WTC11 (cell line): Measurements from ENCODE around the gene LENEP.

Source experiments
- ATF1 ChIP-seq: sonication (generic); formaldehyde crosslinking; IDR thresholded peaks from 2 replicates; pipeline ENCODE4 v1.8.1; 2023; ENCODE audit warnings: mild to moderate bottlenecking, moderate library complexity, missing genetic modification reagents
- CTCF ChIP-seq: fragments of 200-600 bp; IDR thresholded peaks from 2 replicates; pipeline ENCODE4 v1.8.0; 2022; ENCODE audit warnings: antibody characterized with exemption
- ESRRA ChIP-seq: sonication (generic); formaldehyde crosslinking; IDR thresholded peaks from 2 replicates; pipeline ENCODE4 v1.8.1; 2022; ENCODE audit warnings: mild to moderate bottlenecking, missing genetic modification reagents, borderline replicate concordance
- NR3C1 ChIP-seq: sonication (generic); formaldehyde crosslinking; conservative IDR thresholded peaks from 2 replicates; pipeline ENCODE4 v1.8.1; 2023; ENCODE audit warnings: low read depth, mild to moderate bottlenecking, missing genetic modification reagents
- SMAD3 ChIP-seq: sonication (generic); formaldehyde crosslinking; IDR thresholded peaks from 2 replicates; pipeline ENCODE4 v1.8.0; 2022; ENCODE audit warnings: missing genetic modification reagents, mild to moderate bottlenecking, borderline replicate concordance
- ZBTB21 ChIP-seq: sonication (generic); formaldehyde crosslinking; IDR thresholded peaks from 2 replicates; pipeline ENCODE4 v1.8.1; 2023; ENCODE audit warnings: mild to moderate bottlenecking, missing genetic modification reagents, borderline replicate concordance

GRCh38 chr1:154962156-154962749 is 31.1 kb upstream of the LENEP start:
- TF ChIP-seq CTCF, result no peak
- no peak for TF ChIP-seq SMAD3 (CRISPR knock-in tag)
- TF ChIP-seq ESRRA (CRISPR knock-in tag), result no peak
- no peak for TF ChIP-seq ATF1
- no peak for TF ChIP-seq NR3C1 (CRISPR knock-in tag)
- no peak; the same call in 1 of the 2 replicates for TF ChIP-seq ZBTB21 (CRISPR knock-in tag)
